B cell (primary cell): ENCODE data around the gene RNF2. TPM values are rescaled to one million over a fixed set of nuclear protein-coding genes. Genes with fewer than 3 reads are reported as not detected.

Experiments
- ATAC-seq: fragments of 200-7000 bp; cut with Tn5 transposase; one replicate; pipeline ENCODE4 v1.10.0; 2021; ENCODE audit warnings: low read depth, mild to moderate bottlenecking, moderate number of reproducible peaks, moderate library complexity
- CTCF ChIA-PET: fragments of 350-600 bp; sonication (Branson Sonifier 250); formaldehyde crosslinking; loops from one replicate; lab custom pipeline; 2021; ENCODE audit warnings: antibody characterized with exemption, inconsistent platforms; lab: Charles Lee
- POLR2A ChIA-PET: fragments of 350-600 bp; sonication (Branson Sonifier 250); formaldehyde crosslinking; loops from one replicate; lab custom pipeline; 2021; ENCODE audit warnings: antibody characterized with exemption; lab: Charles Lee
- DNase-seq: peaks from one replicate; pipeline ENCODE4 v3.0.0; 2013
- H2AFZ ChIP-seq: 2 replicates; pipeline ENCODE4 v1.6.1; 2012; ENCODE audit warnings: mild to moderate bottlenecking, low read depth, low read length; ENCODE audit not compliant: insufficient read depth, poor library complexity, severe bottlenecking
- H3K27ac ChIP-seq, 2 donors: 1 replicate in 1 of 2; 2 replicates in 1 of 2; pipeline ENCODE4 v1.5.1; 2012 to 2013; ENCODE audit warnings: low read length in 2 of 2, mild to moderate bottlenecking in 2 of 2, moderate library complexity in 1 of 2
- H3K27me3 ChIP-seq, 4 experiments: fragments of 200-600 bp in 1 of 4; sonication (generic) in 1 of 4; replicated peaks in 1 of 4; 1 replicate in 2 of 4; 2 replicates in 2 of 4; pipeline versions ENCODE4 v1.6.1 to v1.7.0; 2013 to 2016; ENCODE audit warnings: low read length in 3 of 4, mild to moderate bottlenecking in 2 of 4, mixed read lengths in 1 of 4, moderate library complexity in 1 of 4; ENCODE audit not compliant: insufficient read depth in 4 of 4, control insufficient read depth in 3 of 4; ENCODE audit errors: control extremely low read depth in 1 of 4
- H3K36me3 ChIP-seq, 2 experiments: replicated peaks in 1 of 2; 1 replicate in 1 of 2; 2 replicates in 1 of 2; pipeline versions ENCODE4 v1.6.1 to v1.7.1; 2013; ENCODE audit warnings: low read length in 1 of 2; ENCODE audit not compliant: insufficient read depth in 2 of 2, control insufficient read depth in 1 of 2; ENCODE audit errors: control extremely low read depth in 1 of 2, extremely low read depth in 1 of 2
- H3K4me1 ChIP-seq, 2 donors: fragments of 200-600 bp in 1 of 2; sonication (generic) in 1 of 2; 1 replicate in 1 of 2; 2 replicates in 1 of 2; pipeline versions ENCODE4 v1.5.1 to v1.6.1; 2013 to 2017; ENCODE audit warnings: low read length in 2 of 2; ENCODE audit not compliant: control insufficient read depth in 2 of 2, insufficient read depth in 2 of 2
- H3K4me2 ChIP-seq: replicated peaks from 2 replicates; pipeline ENCODE3; 2012; ENCODE audit warnings: mild to moderate bottlenecking, low read depth, low read length; ENCODE audit not compliant: poor library complexity, severe bottlenecking
- H3K4me3 ChIP-seq, 5 experiments: fragments of 200-600 bp in 1 of 5; sonication (generic) in 1 of 5; 1 replicate in 3 of 5; 2 replicates in 2 of 5; pipeline versions ENCODE4 v1.5.1 to v1.7.0; 2011 to 2016; ENCODE audit warnings: low read length in 4 of 5, mild to moderate bottlenecking in 4 of 5, low read depth in 2 of 5, control low read depth in 1 of 5, moderate library complexity in 1 of 5; ENCODE audit not compliant: insufficient read depth in 1 of 5; ENCODE audit errors: control extremely low read depth in 1 of 5, extremely low read depth in 1 of 5
- H3K79me2 ChIP-seq: fragments of 200-600 bp; sonication (generic); one replicate; pipeline ENCODE4 v1.6.0; 2016; ENCODE audit warnings: low read length; ENCODE audit not compliant: control insufficient read depth, insufficient read depth
- H3K9ac ChIP-seq: fragments of 200-600 bp; sonication (generic); 2 replicates; pipeline ENCODE4 v1.6.1; 2017; ENCODE audit warnings: mild to moderate bottlenecking, low read length, moderate library complexity
- H3K9me3 ChIP-seq, 3 donors: one replicate each; pipeline versions ENCODE4 v1.6.1 to v1.7.1; 2013; ENCODE audit warnings: low read length in 2 of 3; ENCODE audit not compliant: control insufficient read depth in 2 of 3, insufficient read depth in 1 of 3; ENCODE audit errors: control extremely low read depth in 1 of 3
- H4K20me1 ChIP-seq: 2 replicates; pipeline ENCODE4 v1.6.0; 2012; ENCODE audit warnings: mild to moderate bottlenecking, low read length; ENCODE audit not compliant: insufficient read depth, control insufficient read depth, poor library complexity, severe bottlenecking
- H3K27ac Mint-ChIP-seq: one replicate; pipeline ENCODE4 v1.8.0; 2021; ENCODE audit warnings: mixed read lengths
- H3K27me3 Mint-ChIP-seq: one replicate; pipeline ENCODE4 v1.8.0; 2021; ENCODE audit warnings: mixed read lengths
- H3K4me1 Mint-ChIP-seq: one replicate; pipeline ENCODE4 v1.8.0; 2021; ENCODE audit warnings: mixed read lengths
- H3K4me3 Mint-ChIP-seq: one replicate; pipeline ENCODE4 v1.8.0; 2021; ENCODE audit warnings: mixed read lengths
- H3K9me3 Mint-ChIP-seq: one replicate; pipeline ENCODE4 v1.8.0; 2022; ENCODE audit warnings: mixed read lengths; ENCODE audit not compliant: insufficient read depth
- EZH2 ChIP-seq: IDR thresholded peaks from 2 replicates; pipeline ENCODE4 v1.6.1; 2012; ENCODE audit warnings: borderline replicate concordance, low read depth, mild to moderate bottlenecking, moderate library complexity, low read length; ENCODE audit not compliant: insufficient read depth, poor library complexity, severe bottlenecking
- WGBS: methylation state at CpG from one replicate; pipeline ENCODE4 v1.1.5; 2013; ENCODE audit warnings: missing lambda C conversion rate; ENCODE audit not compliant: insufficient coverage; 5-methylcytosine and 5-hydroxymethylcytosine counted together
- intact Hi-C: fragments of 100-400 bp; cut with micrococcal nuclease; formaldehyde crosslinking; loops from one replicate; pipeline ENCODE4 v1.10.0; 2022
- polyA plus RNA-seq: library from polyadenylated mRNA; depleted of rRNA; stranded (reverse); fragments of >200 nt; gene quantifications from 2 replicates; pipeline ENCODE4 v1.2.3, GENCODE V29; 2012
- total RNA-seq, 2 donors: library from RNA; stranded (reverse); fragments of 120-200 nt in 1 of 2; gene quantifications; 1 replicate in 1 of 2; 2 replicates in 1 of 2; pipeline versions ENCODE4 v1.2.3 to v1.2.4, GENCODE V29; 2013 to 2022
- TF ChIP-seq, protein P1 (sequence below): fragments of 200-600 bp; IDR thresholded peaks from one replicate; pipeline ENCODE4 v1.8.0; 2022; ENCODE audit warnings: antibody characterized with exemption, mild to moderate bottlenecking

The RNF2 gene
- total and polyA plus RNA-seq, 2 donors (not counting 1 experiment from before 2014, with no cell fraction given), result 13.9 to 29.5 TPM

DNA sequence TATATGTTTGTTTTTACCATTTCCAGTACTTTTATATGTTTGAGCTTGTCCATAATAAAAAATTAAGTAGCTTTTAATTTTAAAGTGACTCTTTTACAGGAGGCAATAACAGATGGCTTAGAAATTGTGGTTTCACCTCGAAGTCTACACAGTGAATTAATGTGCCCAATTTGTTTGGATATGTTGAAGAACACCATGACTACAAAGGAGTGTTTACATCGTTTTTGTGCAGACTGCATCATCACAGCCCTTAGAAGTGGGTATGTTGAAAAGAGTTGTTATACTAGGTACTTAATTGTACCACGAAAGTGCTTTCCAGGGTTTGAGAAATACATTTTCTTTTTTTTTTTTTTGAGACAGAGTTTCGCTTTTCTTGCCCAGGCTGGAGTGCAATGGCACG is 46.1 kb downstream of the RNF2 start:
- Histone ChIP-seq H2AFZ (no peak overlapping the region), H3K27ac (no peak overlapping the region), H3K36me3 (peaks cover 15 to 37% of the 10 kb centered on the region in 2 experiments), H3K9me3 (no peaks in the 10 kb centered on the region), H3K4me1 (no peaks in the 10 kb centered on the region), H3K79me2 (peaks cover 4% of the 10 kb centered on the region), H3K4me2 (no peak overlapping the region), H3K9ac (no peak overlapping the region), H4K20me1 (peaks cover 15% of the 10 kb centered on the region), H3K4me3 (no peak overlapping the region), H3K27me3 (no peaks in the 10 kb centered on the region)
- H3K27me3 Mint-ChIP-seq, result no peaks in the 10 kb centered on the region
- DNase-seq (no peak), ATAC-seq (no peak)
- TF ChIP-seq EZH2, result no peak
- TF ChIP-seq, protein P1, sequence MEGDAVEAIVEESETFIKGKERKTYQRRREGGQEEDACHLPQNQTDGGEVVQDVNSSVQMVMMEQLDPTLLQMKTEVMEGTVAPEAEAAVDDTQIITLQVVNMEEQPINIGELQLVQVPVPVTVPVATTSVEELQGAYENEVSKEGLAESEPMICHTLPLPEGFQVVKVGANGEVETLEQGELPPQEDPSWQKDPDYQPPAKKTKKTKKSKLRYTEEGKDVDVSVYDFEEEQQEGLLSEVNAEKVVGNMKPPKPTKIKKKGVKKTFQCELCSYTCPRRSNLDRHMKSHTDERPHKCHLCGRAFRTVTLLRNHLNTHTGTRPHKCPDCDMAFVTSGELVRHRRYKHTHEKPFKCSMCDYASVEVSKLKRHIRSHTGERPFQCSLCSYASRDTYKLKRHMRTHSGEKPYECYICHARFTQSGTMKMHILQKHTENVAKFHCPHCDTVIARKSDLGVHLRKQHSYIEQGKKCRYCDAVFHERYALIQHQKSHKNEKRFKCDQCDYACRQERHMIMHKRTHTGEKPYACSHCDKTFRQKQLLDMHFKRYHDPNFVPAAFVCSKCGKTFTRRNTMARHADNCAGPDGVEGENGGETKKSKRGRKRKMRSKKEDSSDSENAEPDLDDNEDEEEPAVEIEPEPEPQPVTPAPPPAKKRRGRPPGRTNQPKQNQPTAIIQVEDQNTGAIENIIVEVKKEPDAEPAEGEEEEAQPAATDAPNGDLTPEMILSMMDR, result no peak
- 90% methylated on average over 3 of the region's 5 CpGs for WGBS
- intact Hi-C loops, result no loop called here
- CTCF ChIA-PET, result interaction anchor here (0.8 kb wide), 1 partner anchor 26 kb away, joined by 3 read pairs; no protein-coding TSS in a partner anchor
- POLR2A ChIA-PET, result no interaction called here
- no peak overlapping the region for H3K4me3 Mint-ChIP-seq
- no peak overlapping the region for H3K27ac Mint-ChIP-seq
- H3K4me1 Mint-ChIP-seq, result peaks cover under 1% of the 10 kb centered on the region
- H3K9me3 Mint-ChIP-seq, result no peaks in the 10 kb centered on the region

DNA sequence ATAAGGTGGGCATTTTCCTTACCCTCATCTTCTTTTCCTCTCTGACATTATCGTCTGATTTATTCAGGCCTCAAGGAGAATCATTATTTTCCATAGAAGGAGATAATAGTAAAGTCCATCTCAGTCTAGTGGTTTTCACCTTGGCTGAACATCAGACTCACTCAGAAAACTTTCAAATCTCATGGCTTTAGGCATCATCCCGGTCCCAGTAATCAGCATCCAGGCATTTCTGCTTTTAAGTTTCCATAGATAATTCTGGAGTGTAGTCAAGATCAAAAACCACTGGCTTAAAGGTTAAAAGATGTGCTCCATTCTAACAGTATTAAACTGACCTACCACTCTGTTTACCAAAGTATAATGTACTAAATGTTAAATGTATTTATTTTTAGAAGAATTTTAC is 49.4 kb downstream of the RNF2 start:
- ChIA-PET CTCF (no interaction called here), POLR2A (no interaction called here)
- Histone ChIP-seq H3K9me3 (no peaks in the 10 kb centered on the region), H3K4me1 (no peaks in the 10 kb centered on the region), H3K4me2 (no peak overlapping the region), H3K9ac (no peak overlapping the region), H2AFZ (no peak overlapping the region), H3K27ac (no peak overlapping the region), H3K36me3 (peaks cover 15 to 32% of the 10 kb centered on the region in 2 experiments), H4K20me1 (no peaks in the 10 kb centered on the region), H3K27me3 (no peaks in the 10 kb centered on the region), H3K4me3 (no peak overlapping the region), H3K79me2 (no peaks in the 10 kb centered on the region)
- TF ChIP-seq, protein P1, result no peak
- no peak for TF ChIP-seq EZH2
- Mint-ChIP-seq H3K27me3 (no peaks in the 10 kb centered on the region), H3K4me3 (no peak overlapping the region), H3K27ac (no peak overlapping the region), H3K9me3 (no peaks in the 10 kb centered on the region), H3K4me1 (no peaks in the 10 kb centered on the region)
- intact Hi-C loops, result no loop called here
- WGBS, result no CpG with 5 or more reads among the region's 2 CpGs
- DNase-seq, result no peak
- ATAC-seq, result no peak
